ENCODE measurements around the gene SRF. TPM values are rescaled to one million over a fixed set of nuclear protein-coding genes. Genes with fewer than 3 reads are reported as not detected.

SRF gene
- total RNA-seq, 2 donors from 2014 or later = 68.0 to 92.0 TPM

- DNase-seq (no peak), ATAC-seq (no peak)
- intact Hi-C loops (cut with DNase I) = no loop called here
Measured at GRCh38 chr6:43178951-43179830, 8.1 kb downstream of the SRF start.

GRCh38 chr6:43180058-43180457 is 9.0 kb downstream of the SRF start:
- intact Hi-C loops (cut with DNase I) = no loop called here
- ATAC-seq = no peak
- DNase-seq = no peak

- intact Hi-C loops (cut with DNase I) = no loop called here
- DNase-seq = no peak
- no peak for ATAC-seq
Measured at GRCh38 chr6:43180985-43181384, 9.9 kb downstream of the SRF start.

GRCh38 chr6:43181621-43181941 is 10.5 kb downstream of the SRF start:
- no peak for ATAC-seq
- intact Hi-C loops (cut with DNase I) = no loop called here
- DNase-seq = no peak

GRCh38 chr6:43181942-43182860 is 11.1 kb downstream of the SRF start, which contains the start of gene CUL9:
Gene CUL9 (plus strand): TSS chr6:43182196. CDS start chr6:43184311, 2,115 bp downstream.
- ATAC-seq = peak; percentile 97 to 99
- DNase-seq = peak; percentile 93
- intact Hi-C loops (cut with DNase I) = no loop called here

GRCh38 chr6:43183441-43183840 is 12.4 kb downstream of the SRF start:
- intact Hi-C loops (cut with DNase I) = no loop called here
- DNase-seq = no peak
- no peak for ATAC-seq

GRCh38 chr6:43184268-43184985 is 13.4 kb downstream of the SRF start:
- intact Hi-C loops (cut with DNase I) = no loop called here
- DNase-seq (no peak), ATAC-seq (no peak)

- intact Hi-C loops (cut with DNase I) = no loop called here
- DNase-seq (no peak), ATAC-seq (no peak)
Measured at GRCh38 chr6:43185391-43185985, 14.4 kb downstream of the SRF start.

- DNase-seq (no peak), ATAC-seq (no peak)
- intact Hi-C loops (cut with DNase I) = no loop called here
Measured at GRCh38 chr6:43186019-43186418, 14.9 kb downstream of the SRF start.

GRCh38 chr6:43186706-43187105 is 15.6 kb downstream of the SRF start:
- intact Hi-C loops (cut with DNase I) = no loop called here
- ATAC-seq (no peak), DNase-seq (no peak)

GRCh38 chr6:43187821-43188220 is 16.8 kb downstream of the SRF start:
- no peak for DNase-seq
- intact Hi-C loops (cut with DNase I) = no loop called here
- ATAC-seq = no peak

- intact Hi-C loops (cut with DNase I) = no loop called here
- no peak for ATAC-seq
Measured at GRCh38 chr6:43188426-43188825, 17.4 kb downstream of the SRF start.

GRCh38 chr6:43189776-43190304 is 18.8 kb downstream of the SRF start:
- intact Hi-C loops (cut with DNase I) = no loop called here
- ATAC-seq = no peak
- DNase-seq = no peak

More at GRCh38 chr6:43188426-43188825, 17.4 kb downstream of the SRF start:
- DNase-seq = no peak

- intact Hi-C loops (cut with DNase I) = no loop called here
- ATAC-seq = no peak
- DNase-seq = no peak
Measured at GRCh38 chr6:43192911-43193310, 21.8 kb downstream of the SRF start.

GRCh38 chr6:43193929-43194328 is 22.9 kb downstream of the SRF start:
- ATAC-seq (no peak), DNase-seq (no peak)
- intact Hi-C loops (cut with DNase I) = no loop called here

- intact Hi-C loops (cut with DNase I) = no loop called here
- no peak for ATAC-seq
- no peak for DNase-seq
Measured at GRCh38 chr6:43196337-43196736, 25.3 kb downstream of the SRF start.

GRCh38 chr6:43199912-43200311 is 28.8 kb downstream of the SRF start:
- DNase-seq = no peak
- no peak for ATAC-seq
- intact Hi-C loops (cut with DNase I) = no loop called here

- intact Hi-C loops (cut with DNase I) = no loop called here
- no peak for ATAC-seq
Measured at GRCh38 chr6:43200541-43200940, 29.5 kb downstream of the SRF start.

GRCh38 chr6:43202451-43202850 is 31.4 kb downstream of the SRF start:
- ATAC-seq = no peak
- intact Hi-C loops (cut with DNase I) = no loop called here
- no peak for DNase-seq

More at GRCh38 chr6:43200541-43200940, 29.5 kb downstream of the SRF start:
- no peak for DNase-seq

Data from left cardiac atrium (tissue), 4 donors.